NOMO-1 treated with dmso at 0.1 percent for 144 hours (cell line): ENCODE results near the gene INPP5A.
"Not testable (repeated sequence)": the region's sequence is repeated elsewhere in the genome, so short reads cannot be mapped to it uniquely, and the experiment has no call there.

Experiments
- DNase-seq: peaks from one replicate; lab custom pipeline; 2025; ENCODE audit not compliant: unreplicated experiment; lab: John Stamatoyannopoulos, UW

The INPP5A gene

DNA sequence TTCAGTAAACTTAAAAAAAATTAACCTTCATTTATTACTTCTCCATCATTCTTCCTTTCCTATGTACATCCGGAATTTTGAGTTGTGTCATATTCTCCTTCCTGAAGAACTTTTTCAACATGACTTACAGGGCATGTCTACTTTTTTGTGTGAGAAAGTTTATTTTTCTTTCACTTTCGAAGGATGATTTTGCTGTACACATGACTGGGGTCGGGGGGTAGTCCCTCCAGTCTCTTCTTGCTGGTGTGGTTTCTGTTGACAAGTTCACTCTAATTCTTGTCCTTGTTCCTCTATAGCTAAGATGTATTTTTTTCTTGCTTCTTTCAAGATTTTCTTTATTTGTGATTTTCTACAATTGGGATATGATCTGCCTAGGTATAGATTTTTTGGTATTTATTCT, 55.8 kb downstream of the INPP5A start:
- no peak for DNase-seq

DNA sequence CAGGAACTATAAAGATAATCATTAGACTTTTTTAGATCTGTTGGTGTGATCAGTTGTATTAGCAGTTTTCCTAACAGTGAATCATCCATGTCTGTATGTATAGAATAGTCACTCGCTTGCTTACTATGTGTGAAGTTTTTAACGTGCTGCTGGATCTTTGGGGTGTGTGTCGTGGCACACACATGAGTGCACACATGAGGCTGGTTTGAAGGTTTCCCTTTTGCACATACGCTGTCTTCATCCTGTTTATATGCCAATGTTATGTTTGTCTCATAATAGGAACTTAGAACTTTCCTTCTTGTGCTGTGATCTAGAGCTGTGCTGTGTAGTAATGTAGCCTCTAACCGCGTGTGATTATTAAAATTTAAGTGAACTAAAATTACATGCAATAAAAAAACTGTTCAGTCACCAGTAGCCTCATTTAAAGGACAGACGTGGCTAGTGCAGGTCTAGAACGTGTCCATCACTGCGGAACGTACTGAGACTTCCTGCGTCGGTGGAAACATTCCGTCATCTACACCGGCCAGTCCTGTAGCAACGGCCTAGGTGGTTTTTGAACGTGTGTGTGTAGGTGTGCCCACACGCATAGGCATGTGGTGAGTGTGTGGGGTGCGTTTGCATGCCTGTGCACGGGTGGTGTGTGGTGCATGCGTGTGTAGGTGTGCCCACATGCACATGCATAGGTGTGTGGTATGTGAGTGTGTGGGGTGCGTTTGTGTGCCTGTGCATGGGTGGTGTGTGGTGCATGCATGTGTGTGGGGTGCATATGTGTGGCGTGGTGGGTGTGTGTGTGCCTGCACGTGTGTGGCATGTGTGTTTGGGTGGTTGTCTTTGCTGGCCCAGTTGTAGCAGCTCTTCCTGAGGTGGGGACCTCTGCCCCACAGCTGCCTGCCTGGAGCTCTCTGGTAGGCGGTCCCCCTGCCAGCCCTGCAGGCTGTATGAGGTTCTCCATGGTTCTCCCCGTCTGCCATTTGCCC, 56.6 kb downstream of the INPP5A start:
- no peak for DNase-seq

DNA sequence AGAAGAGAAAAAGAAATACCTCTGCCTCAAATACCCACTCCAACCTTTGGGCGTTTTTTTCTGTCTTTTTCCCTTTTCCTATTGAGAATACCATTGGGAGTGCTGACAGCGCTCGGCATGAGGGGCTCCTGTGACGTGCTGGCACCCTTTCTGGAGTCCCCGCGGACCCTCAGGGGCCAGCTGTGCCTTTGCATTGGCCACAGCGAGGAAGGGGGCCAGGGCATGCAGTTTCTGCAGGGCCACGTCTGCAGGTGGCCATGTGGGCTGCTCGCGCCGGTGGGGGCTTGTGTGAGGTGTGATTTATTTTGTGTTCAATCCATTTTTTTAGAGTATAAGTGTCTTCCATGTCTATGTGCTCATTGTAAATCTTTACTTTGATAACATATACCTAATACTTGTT, 57.4 kb downstream of the INPP5A start:
- no peak for DNase-seq

DNA sequence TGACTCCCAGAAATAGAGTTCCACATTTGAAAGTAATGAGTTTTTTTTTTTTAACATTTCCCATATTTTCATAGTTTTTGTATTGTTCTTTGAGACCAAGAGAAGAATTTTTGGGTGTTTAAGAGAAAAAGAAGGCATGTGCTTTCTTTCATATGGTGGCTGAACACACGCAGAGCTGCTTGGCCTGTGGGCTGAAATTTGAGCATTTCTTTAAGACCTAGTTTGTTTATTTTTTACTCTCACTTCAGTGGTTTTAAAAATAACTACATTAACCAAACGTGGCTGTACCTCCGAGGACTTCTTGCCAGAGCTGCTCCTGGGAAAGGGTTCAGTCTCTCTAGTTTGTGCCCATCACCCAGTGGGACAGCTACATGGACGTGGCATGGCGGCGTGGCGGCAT, 58.3 kb downstream of the INPP5A start:
- no peak for DNase-seq

DNA sequence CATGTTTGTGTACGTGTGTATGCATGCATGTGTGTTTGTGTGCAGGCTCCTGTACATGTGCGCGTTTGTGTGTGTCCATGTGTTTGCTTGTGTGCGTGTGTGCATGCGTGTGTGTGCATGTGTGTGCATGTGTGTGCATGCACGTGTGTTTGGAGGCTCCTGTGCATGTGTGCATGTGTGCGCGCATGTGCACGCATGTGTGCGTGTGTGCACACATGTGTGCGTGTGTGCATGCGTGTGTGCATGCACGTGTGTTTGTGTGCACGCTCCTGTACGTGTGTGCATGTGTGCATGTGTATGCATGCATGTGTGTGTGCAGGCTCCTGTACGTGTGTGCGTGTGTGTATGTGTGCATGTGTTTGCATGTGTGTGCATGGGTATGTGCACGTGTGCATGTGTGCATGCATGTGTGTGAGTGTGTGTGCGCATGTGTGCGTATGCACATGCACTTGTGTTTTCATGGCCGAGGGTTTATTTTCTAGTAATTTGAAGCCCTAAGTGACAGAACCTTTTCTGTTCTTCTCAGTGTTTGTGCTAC, 59.2 kb downstream of the INPP5A start:
- no peak for DNase-seq

DNA sequence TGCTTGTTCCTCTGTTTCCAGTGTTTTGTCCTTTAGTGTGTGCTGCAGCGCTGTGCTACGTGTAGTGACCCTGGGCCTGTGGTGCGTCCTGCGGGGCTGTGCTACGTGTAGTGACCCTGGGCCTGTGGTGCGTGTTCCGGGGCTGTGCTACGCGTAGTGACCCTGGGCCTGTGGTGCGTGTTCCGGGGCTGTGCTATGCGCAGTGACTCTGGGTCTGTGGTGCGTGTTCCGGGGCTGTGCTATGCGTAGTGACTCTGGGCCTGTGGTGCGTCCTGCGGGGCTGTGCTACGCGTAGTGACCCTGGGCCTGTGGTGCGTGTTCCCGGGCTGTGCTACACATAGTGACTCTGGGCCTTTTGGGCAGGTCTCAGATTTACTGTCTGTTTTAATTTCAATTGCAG, 60.1 kb downstream of the INPP5A start:
- no peak for DNase-seq

DNA sequence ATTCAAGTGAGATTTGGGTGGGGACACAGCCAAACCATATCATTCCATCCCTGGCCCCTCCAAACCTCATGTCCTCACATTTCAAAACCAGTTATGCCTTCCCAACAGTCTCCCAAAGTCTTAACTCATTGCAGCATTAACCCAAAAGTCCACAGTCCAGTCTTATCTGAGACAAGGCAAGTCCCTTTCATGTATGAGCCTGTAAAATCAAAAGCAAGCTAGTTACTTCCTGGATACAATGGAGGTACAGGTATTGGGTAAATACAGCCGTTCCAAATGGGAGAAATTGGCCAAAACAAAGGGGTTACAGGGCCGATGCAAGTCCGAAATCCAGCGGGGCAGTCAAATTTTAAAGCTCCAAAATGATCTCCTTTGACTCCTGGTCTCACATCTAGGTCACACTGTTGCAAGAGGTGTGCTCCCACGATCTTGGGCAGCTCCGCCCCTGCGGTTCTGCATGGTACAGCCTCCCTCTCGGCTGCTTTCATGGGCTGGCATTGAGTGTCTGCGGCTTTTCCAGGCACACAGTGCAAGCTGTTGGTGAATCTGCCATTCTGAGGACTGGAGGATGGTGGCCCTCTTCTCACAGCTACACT, 61.5 kb downstream of the INPP5A start:
- not testable (repeated sequence) for DNase-seq

DNA sequence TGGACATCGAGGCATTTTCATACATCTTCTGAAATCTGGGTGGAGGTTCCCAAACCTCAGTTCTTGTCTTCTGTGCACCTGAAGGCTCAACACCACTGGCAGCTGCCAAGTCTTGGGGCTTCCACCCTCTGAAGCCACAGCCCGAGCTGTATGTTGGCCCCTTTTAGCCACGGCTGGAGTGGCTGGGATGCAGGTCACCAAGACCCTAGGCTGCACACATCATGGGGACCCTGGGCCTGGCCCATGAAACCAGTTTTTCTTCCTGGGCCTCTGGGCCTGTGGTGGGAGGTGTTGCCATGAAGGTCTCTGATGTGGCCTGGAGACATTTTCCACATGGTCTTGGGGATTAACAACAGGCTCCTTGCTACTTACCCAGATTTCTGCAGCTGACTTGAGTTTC, 62.1 kb downstream of the INPP5A start:
- no peak for DNase-seq

DNA sequence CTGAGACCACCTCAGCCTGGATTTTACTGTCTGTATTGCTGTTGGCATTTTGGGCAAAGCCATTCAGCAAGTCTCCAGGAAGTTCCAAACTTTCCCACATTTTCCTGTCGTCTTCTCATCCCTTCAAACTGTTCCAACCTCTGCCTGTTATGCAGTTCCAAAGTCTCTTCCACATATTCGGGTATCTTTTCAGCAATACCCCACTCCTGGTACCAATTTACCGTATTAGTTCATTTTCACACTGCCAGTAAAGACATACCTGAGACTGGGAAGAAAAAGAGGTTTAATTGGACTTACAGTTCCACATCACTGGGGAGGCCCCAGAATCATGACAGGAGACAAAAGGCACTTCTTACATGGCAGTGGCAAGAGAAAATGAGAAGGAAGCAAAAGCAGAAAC, 62.8 kb downstream of the INPP5A start:
- no peak for DNase-seq

DNA sequence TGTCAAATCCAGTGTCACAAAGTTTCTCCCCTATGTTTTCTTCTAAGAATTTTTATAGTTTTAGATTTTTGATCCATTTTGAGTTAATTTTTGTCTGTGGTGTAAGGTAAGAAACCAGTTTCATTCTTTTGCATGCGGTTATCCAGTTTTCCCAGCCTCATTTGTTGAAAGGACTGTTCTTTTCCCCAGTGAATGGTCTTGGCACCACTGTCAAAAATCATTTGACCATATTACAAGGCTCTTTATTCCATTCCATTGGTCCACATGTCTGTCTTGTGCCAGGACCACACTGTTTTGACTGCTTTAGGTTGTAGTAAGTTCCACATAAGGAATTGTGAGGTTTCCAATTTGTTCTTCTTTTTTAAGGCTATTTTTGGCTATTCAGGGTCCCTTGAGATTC, 64.0 kb downstream of the INPP5A start:
- no peak for DNase-seq

DNA sequence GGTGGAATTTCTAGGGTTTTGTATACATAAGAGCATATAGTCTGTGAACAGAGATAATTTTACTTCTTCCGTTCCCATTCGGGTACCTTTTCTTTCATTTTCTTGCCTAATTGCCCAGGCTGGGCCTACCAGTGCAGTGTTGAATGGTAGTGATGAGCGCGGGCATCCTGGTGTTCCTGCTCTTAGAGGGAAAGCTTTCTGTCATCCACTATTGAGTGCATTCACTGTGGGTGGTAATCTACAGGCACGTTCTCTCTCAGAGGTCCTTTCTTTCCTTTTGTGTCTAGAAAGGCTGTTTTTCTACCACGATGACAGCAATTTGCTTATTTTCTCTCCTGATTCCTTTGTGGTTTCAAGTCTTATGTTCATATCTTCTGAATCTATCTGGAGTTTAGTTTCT, 65.0 kb downstream of the INPP5A start:
- DNase-seq, result no peak

DNA sequence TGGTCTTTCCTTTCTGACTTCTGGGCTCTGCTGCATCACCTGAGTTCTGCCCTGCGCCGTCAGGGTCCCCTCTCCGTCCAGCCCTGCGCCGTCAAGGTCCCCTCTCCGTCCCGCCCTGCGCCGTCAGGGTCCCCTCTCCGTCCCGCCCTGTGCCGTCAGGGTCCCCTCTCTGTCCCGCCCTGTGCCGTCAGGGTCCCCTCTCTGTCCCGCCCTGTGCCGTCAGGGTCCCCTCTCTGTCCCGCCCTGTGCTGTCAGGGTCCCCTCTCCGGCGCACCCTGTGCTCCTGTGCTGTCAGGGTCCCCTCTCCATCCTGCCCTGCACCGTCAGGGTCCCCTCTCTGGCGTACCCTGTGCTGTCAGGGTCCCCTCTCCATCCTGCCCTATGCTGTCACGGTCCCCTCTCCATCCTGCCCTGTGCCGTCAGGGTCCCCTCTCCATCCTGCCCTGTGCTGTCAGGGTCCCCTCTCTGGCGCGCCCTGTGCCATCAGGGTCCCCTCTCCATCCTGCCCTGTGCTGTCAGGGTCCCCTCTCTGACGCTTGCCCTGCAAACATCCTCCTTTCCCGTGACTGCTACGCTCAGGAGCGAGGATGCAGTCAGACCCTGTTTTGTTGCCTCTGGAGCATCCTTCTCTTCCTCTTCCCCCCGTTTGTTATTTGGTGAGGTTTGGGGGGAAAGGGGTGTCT, 66.4 kb downstream of the INPP5A start:
- DNase-seq, result no peak

DNA sequence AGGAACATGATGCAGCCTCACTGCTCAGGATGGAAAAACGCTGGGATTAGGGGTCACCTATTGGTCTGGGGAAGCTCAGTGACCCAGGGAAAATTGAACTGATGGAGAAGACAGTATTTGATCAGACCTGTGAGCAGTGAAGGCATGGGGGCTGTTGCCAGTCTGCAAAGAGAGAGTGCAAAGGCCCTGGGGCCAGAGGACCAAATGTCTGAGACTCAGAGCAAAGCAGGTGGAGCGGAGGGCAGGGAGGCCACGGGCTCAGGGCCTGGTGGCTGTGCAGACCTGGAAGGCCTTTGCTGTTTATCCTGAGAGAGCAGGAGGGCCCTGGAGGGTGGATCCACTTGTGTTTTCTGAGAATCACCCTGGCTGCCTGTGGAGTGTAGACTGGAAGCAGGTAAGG, 67.1 kb downstream of the INPP5A start:
- DNase-seq, result no peak

DNA sequence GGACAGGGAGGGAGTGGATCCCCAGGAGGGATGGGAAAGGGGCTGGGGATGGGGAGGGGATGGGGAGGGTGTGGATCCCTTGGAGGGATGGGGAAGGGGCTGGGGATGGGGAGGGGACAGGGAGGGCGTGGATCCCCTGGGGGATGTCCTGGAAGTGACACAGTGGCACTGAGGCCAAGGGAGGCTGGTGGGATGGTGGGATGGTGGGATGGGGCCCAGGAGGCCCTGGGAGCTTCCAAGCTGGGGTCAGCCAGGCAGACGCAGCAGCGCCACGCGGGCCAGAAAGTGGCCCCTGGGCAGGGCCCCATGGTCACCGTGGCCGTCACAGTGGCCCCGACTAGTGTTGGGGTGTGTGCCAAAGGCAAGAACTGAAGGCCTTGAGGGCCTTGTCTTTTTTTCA, 67.8 kb downstream of the INPP5A start:
- DNase-seq, result no peak

DNA sequence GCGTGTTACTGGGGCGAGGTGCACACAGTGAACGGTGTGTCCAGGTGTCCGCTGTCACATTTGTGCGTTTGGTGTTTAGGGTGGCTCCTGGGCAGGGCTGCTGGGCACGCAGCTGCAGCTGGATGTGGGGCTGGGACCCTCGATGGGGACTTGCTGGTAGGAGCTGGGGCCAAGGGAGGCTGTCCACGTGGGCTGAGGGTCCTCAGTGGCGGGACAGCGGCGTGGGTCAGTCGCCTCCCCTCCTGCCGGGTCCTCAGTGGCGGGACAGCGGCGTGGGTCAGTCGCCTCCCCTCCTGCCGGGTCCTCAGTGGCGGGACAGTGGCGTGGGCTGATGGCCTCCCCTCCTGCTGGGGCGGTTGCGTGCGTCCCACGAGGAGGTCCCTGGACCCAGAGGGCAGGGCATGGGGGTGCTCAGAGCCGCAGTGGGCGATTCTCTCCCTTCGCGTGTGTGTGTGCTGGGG, 68.5 kb downstream of the INPP5A start:
- no peak for DNase-seq

DNA sequence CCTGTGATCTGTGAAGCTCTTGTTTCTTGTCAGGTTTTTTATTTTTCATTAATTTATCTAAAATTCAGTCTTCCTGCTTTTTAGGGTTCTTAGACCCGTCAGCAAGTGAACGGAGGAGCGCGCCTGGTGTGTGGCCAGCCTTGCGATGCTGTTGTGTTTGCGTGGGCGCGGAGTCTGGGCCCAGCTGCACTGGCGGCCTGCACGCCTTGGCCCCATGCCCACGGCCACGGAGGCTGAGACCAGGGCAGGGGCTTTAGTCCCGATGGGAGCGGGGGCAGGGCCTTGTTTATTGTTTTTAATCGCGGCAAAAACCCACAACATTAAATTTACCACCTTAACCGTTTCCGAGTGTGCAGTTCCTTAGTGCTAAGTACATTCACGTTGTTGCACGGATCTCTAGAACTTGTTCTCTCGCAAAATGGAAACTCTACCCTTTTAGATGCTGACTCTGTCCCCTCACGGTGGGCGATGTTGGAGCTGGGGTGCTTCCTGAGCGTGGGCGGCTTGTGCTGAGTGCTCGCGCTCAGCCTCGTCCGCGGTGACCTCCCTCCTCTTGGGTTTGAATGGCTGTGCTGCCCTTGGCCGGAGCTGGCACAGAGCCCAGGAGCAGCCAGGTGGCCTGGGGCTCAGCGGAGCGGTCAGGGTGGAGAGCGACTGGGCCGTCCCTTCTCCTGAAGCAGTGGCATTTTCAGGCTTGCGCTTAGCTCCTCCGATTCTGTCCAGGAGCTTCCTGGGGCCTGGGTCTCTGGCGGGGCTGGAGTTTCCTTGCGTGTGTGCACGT, 69.1 kb downstream of the INPP5A start:
- no peak for DNase-seq

DNA sequence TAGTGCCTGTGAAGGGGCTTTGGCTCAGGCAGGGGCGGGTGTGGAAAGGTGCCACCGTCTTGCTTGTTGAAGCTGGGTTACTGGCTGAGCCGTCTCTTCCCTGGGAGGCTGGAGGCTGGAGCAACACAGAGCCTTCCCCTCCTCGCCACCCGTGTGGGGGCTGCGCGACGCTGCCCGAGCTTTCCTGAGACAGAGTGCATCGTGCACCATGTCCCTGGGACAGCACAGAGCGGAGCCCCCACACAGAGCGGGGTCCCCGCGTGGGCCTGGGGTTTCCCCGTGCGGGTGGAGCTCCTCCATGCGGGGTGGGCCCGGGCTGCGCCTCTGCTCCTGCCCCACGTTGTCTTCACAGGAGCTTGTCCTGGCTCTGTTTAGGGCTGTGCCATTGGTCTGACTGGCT, 69.9 kb downstream of the INPP5A start:
- no peak for DNase-seq

DNA sequence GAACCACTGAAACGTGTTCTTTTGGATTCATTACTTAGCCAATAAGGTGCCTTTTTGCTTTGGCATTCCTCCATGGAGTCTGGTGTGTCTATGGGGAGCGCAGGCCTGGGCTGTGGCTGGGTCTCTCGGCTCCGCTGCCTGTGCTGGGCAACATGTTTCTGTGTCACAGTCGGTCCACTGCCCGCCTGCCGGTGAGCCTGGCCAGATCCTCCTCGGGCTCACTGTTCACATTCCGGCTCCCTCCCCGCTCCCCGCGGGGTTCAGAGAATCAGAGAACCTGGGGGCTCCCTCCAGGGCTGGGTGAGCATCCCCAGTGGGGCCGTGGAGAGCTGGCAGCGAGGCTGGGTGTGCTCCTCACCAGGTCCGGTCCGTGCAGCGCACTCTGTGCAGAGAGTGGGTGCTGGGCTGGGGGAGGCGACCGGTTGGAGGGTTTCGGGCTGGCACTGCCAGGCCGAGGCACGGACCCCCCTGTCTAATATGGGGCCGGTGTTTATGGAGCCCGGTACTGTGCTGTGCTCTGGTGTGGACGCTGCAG, 70.4 kb downstream of the INPP5A start:
- DNase-seq, result no peak

DNA sequence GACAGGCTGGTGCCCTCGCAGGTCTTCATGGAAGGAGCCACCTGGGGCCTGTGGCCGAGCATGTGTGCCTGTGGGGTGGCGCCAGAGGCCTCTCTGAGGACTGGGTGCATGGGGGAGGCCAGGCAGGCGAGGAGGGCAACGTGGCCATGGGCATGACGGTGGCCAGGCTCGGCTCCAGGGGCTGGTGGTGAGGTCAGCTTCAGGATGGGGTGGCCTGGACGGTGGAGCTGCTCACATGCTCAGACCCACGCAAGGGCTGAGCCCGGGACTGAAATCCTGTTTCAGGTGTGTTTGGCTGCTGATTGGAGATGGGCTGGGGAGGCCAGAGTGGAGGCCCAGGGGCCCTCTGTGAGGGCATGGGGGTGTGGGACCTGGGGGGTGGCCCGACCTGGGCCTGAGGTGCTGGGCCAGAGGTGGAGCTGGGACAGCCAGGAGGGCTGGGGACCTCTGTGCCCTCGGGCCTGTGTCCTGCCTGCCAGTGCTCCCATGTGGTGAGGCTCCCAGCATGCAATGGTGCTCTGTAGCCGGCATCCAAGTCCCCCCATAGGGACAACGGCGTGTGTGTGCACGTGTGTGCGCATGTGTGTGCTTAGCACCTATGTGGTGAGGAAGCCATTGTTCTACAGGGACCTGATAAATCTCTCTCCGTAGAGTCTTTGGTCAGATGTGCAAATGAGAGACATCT, 71.1 kb downstream of the INPP5A start:
- no peak for DNase-seq

DNA sequence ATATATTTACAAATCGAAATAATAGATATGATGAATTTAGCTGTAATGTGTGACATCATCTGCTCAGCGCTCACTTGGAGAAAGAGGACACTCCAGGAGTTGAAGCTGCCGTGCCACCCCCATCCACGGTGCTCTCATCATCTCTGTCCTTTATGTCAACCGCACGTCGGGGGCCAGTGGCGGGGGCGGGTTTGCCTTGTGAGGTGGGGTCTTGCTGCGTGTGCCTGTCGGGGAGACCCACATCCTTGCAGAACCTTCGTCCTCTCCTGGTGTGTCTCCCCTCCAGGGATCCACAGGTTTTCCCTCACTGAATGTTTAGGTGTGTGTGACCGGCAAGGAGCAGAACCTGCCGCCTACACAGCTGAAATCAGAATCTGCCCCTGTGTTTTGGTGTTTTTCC, 71.6 kb downstream of the INPP5A start:
- DNase-seq, result no peak
